HFF-Myc (cell line): Measurements from ENCODE around the gene BRI3.

ENCODE experiments used
- DNase-seq: peaks from one replicate; pipeline ENCODE4 v3.0.0-alpha.2; 2011; ENCODE audit warnings: low read depth; ENCODE audit errors: extremely low read depth
- H3K4me3 ChIP-seq: replicated peaks from 2 replicates; pipeline ENCODE4 v1.5.1; 2011; ENCODE audit warnings: low read depth, mild to moderate bottlenecking, control low read depth, low read length
- TF ChIP-seq, protein P1 (sequence below): IDR thresholded peaks from 2 replicates; pipeline ENCODE4 v1.5.1; 2012; ENCODE audit warnings: mild to moderate bottlenecking, low read depth, low read length, control low read depth; ENCODE audit errors: missing control alignments

The BRI3 gene

DNA sequence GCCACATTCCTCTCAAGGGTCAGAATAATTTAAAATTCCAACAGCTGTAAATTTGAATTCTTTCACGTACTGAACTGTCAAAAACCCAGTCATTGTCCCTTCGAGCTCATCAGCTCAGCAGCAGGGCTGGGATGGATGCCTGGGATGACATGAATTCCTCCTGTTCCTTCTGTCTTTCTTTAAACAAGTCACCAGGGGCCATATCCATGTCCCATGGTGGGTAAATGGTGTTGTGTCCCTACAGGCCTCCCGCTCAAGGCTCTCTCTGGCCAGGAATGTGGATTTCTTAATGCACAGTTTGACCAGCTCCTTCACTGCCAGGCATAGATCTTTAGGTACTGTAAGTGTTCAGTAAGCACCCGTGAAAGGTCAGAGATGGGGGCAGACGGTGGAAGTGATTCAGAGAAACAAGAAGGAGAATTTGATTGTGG, 15.6 kb upstream of the BRI3 start:
- DNase-seq = no peak
- no peak overlapping the region for H3K4me3 ChIP-seq
- TF ChIP-seq, protein P1, sequence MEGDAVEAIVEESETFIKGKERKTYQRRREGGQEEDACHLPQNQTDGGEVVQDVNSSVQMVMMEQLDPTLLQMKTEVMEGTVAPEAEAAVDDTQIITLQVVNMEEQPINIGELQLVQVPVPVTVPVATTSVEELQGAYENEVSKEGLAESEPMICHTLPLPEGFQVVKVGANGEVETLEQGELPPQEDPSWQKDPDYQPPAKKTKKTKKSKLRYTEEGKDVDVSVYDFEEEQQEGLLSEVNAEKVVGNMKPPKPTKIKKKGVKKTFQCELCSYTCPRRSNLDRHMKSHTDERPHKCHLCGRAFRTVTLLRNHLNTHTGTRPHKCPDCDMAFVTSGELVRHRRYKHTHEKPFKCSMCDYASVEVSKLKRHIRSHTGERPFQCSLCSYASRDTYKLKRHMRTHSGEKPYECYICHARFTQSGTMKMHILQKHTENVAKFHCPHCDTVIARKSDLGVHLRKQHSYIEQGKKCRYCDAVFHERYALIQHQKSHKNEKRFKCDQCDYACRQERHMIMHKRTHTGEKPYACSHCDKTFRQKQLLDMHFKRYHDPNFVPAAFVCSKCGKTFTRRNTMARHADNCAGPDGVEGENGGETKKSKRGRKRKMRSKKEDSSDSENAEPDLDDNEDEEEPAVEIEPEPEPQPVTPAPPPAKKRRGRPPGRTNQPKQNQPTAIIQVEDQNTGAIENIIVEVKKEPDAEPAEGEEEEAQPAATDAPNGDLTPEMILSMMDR = no peak

- TF ChIP-seq, protein P1 = peak; percentile 18
- no peak for DNase-seq
- no peak overlapping the region for H3K4me3 ChIP-seq
Observed at GRCh38 chr7:98266840-98267239, 14.6 kb upstream of the BRI3 start.

DNA sequence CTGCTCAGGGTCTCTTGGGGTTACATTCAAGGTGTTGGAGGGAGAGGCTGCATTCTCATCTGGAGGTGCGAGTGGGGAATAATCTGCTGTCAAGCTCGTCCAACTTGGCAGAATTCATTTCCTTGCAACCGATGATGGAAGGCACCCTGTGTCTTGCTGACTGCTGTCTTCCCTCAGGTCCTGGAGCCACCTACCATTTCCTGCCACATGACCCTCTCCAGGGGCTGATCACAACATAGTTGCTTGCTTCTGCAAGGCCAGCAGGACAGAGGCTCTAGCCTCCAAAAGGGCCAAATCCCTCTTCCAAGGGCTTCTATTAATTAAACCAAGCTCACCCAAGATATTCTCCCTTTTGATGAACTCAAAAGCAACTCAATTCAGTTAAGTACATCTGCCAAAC, 14.2 kb upstream of the BRI3 start:
- no peak overlapping the region for H3K4me3 ChIP-seq
- no peak for DNase-seq
- TF ChIP-seq, protein P1 = no peak

GRCh38 chr7:98276241-98276761, 5.2 kb upstream of the BRI3 start:
- H3K4me3 ChIP-seq = no peak overlapping the region
- TF ChIP-seq, protein P1 = no peak
- no peak for DNase-seq

DNA sequence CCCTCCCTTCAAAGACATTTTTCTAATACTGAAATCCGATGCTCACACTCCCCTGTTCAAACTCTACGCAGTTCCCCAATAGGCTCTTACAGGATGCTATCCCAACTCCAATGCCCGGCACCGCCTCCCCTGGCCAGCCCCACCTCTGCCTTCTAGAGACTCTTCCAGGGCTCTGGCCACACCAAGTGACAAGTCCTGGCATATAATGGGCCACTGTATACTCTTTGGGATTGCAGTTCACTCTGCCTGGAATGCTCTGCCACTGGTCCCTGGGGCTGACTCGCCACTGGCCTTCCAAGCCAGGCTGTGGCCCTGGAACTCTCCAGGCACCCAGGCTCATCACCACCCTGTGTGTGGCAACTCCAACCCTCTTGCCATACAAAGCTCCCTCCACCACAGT, 3.1 kb upstream of the BRI3 start:
- H3K4me3 ChIP-seq = no peak overlapping the region
- DNase-seq = no peak
- TF ChIP-seq, protein P1 = no peak

DNA sequence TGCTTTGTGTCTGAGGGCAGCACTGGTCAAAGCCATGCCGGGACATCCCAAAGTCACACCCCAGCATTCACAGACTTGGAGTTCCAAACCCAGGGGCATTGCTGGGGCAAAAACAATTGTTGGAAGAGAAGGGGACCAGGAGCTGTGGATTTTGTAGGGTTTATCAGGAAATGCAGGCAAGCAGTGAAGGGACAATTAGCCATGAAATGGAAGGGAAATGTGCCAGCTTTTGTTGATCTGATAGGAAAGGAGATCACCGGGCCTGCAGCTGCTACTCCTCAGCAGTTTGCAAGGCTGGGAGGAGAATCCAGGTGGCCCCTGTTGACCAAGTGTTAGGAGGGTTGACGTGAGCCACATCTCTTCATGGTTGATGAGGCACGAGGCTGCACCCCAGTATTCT, 2.5 kb upstream of the BRI3 start:
- H3K4me3 ChIP-seq = no peak overlapping the region
- DNase-seq = no peak
- TF ChIP-seq, protein P1 = no peak

GRCh38 chr7:98280296-98280695, 1.2 kb upstream of the BRI3 start:
- no peak for DNase-seq
- TF ChIP-seq, protein P1 = no peak
- H3K4me3 ChIP-seq = no peak overlapping the region
